GM10847 (cell line): ENCODE measurements around the gene DNAJC2.

Source experiments
- POLR2A ChIP-seq: IDR thresholded peaks from 2 replicates; pipeline ENCODE4 v1.6.1; 2011; ENCODE audit not compliant: insufficient read length; ENCODE audit errors: extremely low read depth

Gene DNAJC2

GRCh38 chr7:103297837-103298179 is 46.8 kb downstream of the DNAJC2 start:
- no peak for TF ChIP-seq POLR2A

GRCh38 chr7:103296901-103297836 is 47.4 kb downstream of the DNAJC2 start, which contains the start of gene PMPCB:
PMPCB (plus strand) TSS chr7:103297435; CDS start chr7:103297460, 25 bp downstream.
- TF ChIP-seq POLR2A: peak; percentile 70

GRCh38 chr7:103293526-103293925 is 51.0 kb downstream of the DNAJC2 start:
- no peak for TF ChIP-seq POLR2A

- TF ChIP-seq POLR2A: no peak
These were observed 52.4 kb downstream of the DNAJC2 start for GRCh38 chr7:103292122-103292521.

GRCh38 chr7:103279963-103280802 is 64.4 kb downstream of the DNAJC2 start:
- peak; percentile 1 for TF ChIP-seq POLR2A
